GM12874 (cell line): Measurements from ENCODE around the gene MAMSTR.

ENCODE experiments used
- CTCF ChIP-seq: IDR thresholded peaks from 2 replicates; pipeline ENCODE4 v1.5.1; 2011; ENCODE audit warnings: low read depth, mild to moderate bottlenecking, control low read depth, low read length, moderate library complexity; ENCODE audit not compliant: insufficient read depth

MAMSTR gene

DNA sequence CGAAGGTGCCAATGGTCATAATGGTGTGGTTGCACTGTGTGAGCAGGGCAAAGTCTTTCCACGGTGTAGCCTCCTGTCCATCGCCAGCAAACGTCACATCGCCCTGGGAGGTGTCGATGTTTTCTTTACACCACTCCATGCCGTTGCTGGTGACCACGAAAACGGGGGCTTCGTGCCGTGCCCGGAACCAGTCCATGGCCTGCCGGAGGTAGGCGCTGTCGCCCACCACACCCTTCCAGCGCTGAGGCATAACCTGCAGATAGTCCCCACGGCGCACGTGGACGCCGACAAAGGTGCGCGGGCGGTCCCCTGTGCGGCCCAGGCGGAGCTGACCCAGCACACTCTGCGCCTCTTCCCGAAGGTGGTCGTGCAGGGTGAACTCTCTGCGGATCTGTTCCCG is 30.8 kb upstream of the MAMSTR start:
- TF ChIP-seq CTCF: no peak

- no peak for TF ChIP-seq CTCF
These were observed 30.2 kb upstream of the MAMSTR start for GRCh38 chr19:48749571-48750198.

- no peak for TF ChIP-seq CTCF
These were observed 27.4 kb upstream of the MAMSTR start, which contains the start of gene IZUMO1 for GRCh38 chr19:48746738-48747575. Gene IZUMO1 (minus strand): TSS chr19:48746909. CDS start chr19:48745859, 1,050 bp downstream.

DNA sequence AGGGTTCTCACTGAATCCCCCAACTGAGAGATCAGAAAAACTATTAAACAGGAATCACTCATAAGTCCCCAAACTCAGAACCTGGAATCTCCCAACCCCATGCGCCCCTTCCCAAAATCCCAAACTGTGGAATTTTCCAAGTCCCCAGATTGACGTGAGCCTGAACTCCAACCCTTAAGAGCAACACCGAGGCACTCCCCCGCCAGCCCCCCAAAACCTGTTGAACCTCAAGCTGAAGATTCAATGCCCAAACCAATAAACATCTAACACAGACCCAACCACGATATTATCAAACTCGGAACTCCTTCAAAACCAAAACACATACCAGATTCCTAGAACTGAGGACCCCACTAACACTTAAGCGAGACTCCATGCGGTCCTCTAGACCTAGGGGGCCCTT is 26.6 kb upstream of the MAMSTR start:
- TF ChIP-seq CTCF: no peak

- TF ChIP-seq CTCF: no peak
These were observed 25.9 kb upstream of the MAMSTR start for GRCh38 chr19:48745208-48745995.

DNA sequence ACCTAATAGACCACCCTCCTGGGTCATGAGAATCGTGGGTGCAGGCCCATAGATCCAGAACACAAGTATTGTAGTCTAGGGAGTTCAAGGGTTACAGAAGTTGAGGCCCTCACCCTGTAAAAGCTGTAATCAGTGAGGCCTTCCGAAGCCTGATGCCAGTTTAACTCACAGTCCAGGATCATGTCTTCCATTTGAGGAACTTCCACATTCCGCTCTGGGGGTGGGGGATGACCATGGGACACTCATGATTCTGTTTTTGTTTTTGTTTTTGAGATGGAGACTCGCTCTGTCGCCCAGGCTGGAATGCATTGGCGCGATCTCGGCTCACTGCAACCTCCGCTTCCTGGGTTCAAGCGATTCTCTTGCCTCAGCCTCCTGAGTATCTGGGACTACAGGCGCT is 22.6 kb upstream of the MAMSTR start:
- TF ChIP-seq CTCF: no peak

GRCh38 chr19:48741129-48741999 is 21.8 kb upstream of the MAMSTR start:
- TF ChIP-seq CTCF: no peak
